ENCODE measurements around the gene SLC4A9.

SLC4A9 gene

GRCh38 chr5:140361901-140362300 lies 1.9 kb downstream of the SLC4A9 start:
- DNase-seq (ENCODE audit: extremely low read depth in 1 of 2, low read depth in 1 of 2), result no peak

GRCh38 chr5:140362311-140362710 lies 2.3 kb downstream of the SLC4A9 start:
- no peak for DNase-seq (ENCODE audit: extremely low read depth in 1 of 2, low read depth in 1 of 2)

- peak; percentile 62 to 70 for DNase-seq (ENCODE audit: extremely low read depth in 1 of 2, low read depth in 1 of 2)
Observed at GRCh38 chr5:140362875-140363630, 3.1 kb downstream of the SLC4A9 start.

GRCh38 chr5:140363631-140364471 lies 3.9 kb downstream of the SLC4A9 start:
- no peak for DNase-seq (ENCODE audit: extremely low read depth in 1 of 2, low read depth in 1 of 2)

GRCh38 chr5:140364472-140364765 lies 4.4 kb downstream of the SLC4A9 start:
- no peak for DNase-seq (ENCODE audit: extremely low read depth in 1 of 2, low read depth in 1 of 2)

- no peak for DNase-seq (ENCODE audit: extremely low read depth in 1 of 2, low read depth in 1 of 2)
Observed at GRCh38 chr5:140365282-140365681, 5.3 kb downstream of the SLC4A9 start.

GRCh38 chr5:140365941-140366340 lies 5.9 kb downstream of the SLC4A9 start:
- DNase-seq (ENCODE audit: extremely low read depth in 1 of 2, low read depth in 1 of 2), result no peak

GRCh38 chr5:140366589-140367255 lies 6.7 kb downstream of the SLC4A9 start:
- DNase-seq (ENCODE audit: extremely low read depth in 1 of 2, low read depth in 1 of 2), result no peak

- no peak for DNase-seq (ENCODE audit: extremely low read depth in 1 of 2, low read depth in 1 of 2)
Observed at GRCh38 chr5:140367256-140368013, 7.4 kb downstream of the SLC4A9 start.

- no peak for DNase-seq (ENCODE audit: extremely low read depth in 1 of 2, low read depth in 1 of 2)
Observed at GRCh38 chr5:140371356-140372151, 11.6 kb downstream of the SLC4A9 start.

GRCh38 chr5:140372971-140373487 lies 13.0 kb downstream of the SLC4A9 start:
- peak in 1 of 2 donors; percentile 19 for DNase-seq (ENCODE audit: extremely low read depth in 1 of 2, low read depth in 1 of 2)

GRCh38 chr5:140381351-140381750 lies 21.4 kb downstream of the SLC4A9 start:
- DNase-seq (ENCODE audit: extremely low read depth in 1 of 2, low read depth in 1 of 2), result no peak

GRCh38 chr5:140381972-140382371 lies 22.0 kb downstream of the SLC4A9 start:
- DNase-seq (ENCODE audit: extremely low read depth in 1 of 2, low read depth in 1 of 2), result peak in 1 of 2 donors; percentile 31

- DNase-seq (ENCODE audit: extremely low read depth in 1 of 2, low read depth in 1 of 2), result no peak
Observed at GRCh38 chr5:140382866-140383265, 22.9 kb downstream of the SLC4A9 start.

GRCh38 chr5:140383300-140383699 lies 23.3 kb downstream of the SLC4A9 start:
- DNase-seq (ENCODE audit: extremely low read depth in 1 of 2, low read depth in 1 of 2), result no peak

GRCh38 chr5:140388052-140388451 lies 28.1 kb downstream of the SLC4A9 start:
- no peak for DNase-seq (ENCODE audit: extremely low read depth in 1 of 2, low read depth in 1 of 2)

- no peak for DNase-seq (ENCODE audit: extremely low read depth in 1 of 2, low read depth in 1 of 2)
Observed at GRCh38 chr5:140391312-140391711, 31.3 kb downstream of the SLC4A9 start.

GRCh38 chr5:140391732-140392131 lies 31.7 kb downstream of the SLC4A9 start:
- DNase-seq (ENCODE audit: extremely low read depth in 1 of 2, low read depth in 1 of 2), result no peak

- no peak for DNase-seq (ENCODE audit: extremely low read depth in 1 of 2, low read depth in 1 of 2)
Observed at GRCh38 chr5:140393738-140394137, 33.7 kb downstream of the SLC4A9 start.

GRCh38 chr5:140398379-140398811 lies 38.4 kb downstream of the SLC4A9 start:
- DNase-seq (ENCODE audit: extremely low read depth in 1 of 2, low read depth in 1 of 2), result no peak

Data from stimulated activated CD8-positive, alpha-beta memory T cell treated with anti-CD3 and anti-CD28 coated beads, Interleukin-7, amount 100 ng/mL, for 48 hours (primary cell).